GM21737 (cell line): Measurements from ENCODE around the gene NR4A3.

ENCODE experiments used
- ATAC-seq: cut with Tn5 transposase; IDR thresholded peaks from one replicate; pipeline ENCODE4 v1.9.1; 2021; ENCODE audit warnings: mild to moderate bottlenecking, moderate library complexity; ENCODE audit not compliant: unreplicated experiment

Gene NR4A3

GRCh38 chr9:99873531-99873930 is 51.8 kb downstream of the NR4A3 start:
- ATAC-seq = no peak

GRCh38 chr9:99873943-99874584 is 52.4 kb downstream of the NR4A3 start:
- no peak for ATAC-seq

GRCh38 chr9:99876190-99876589 is 54.5 kb downstream of the NR4A3 start:
- ATAC-seq = no peak

- no peak for ATAC-seq
These were observed 57.0 kb downstream of the NR4A3 start for GRCh38 chr9:99878651-99879050.

GRCh38 chr9:99881769-99882168 is 60.1 kb downstream of the NR4A3 start:
- no peak for ATAC-seq

- ATAC-seq = no peak
These were observed 64.1 kb downstream of the NR4A3 start for GRCh38 chr9:99885747-99886146.

GRCh38 chr9:99889120-99889519 is 67.4 kb downstream of the NR4A3 start:
- no peak for ATAC-seq

GRCh38 chr9:99894826-99895225 is 73.1 kb downstream of the NR4A3 start:
- no peak for ATAC-seq

- ATAC-seq = no peak
These were observed 73.8 kb downstream of the NR4A3 start for GRCh38 chr9:99895510-99895909.

- no peak for ATAC-seq
These were observed 74.4 kb downstream of the NR4A3 start for GRCh38 chr9:99896119-99896518.

- no peak for ATAC-seq
These were observed 81.7 kb downstream of the NR4A3 start for GRCh38 chr9:99903393-99903792.

- no peak for ATAC-seq
These were observed 84.2 kb downstream of the NR4A3 start for GRCh38 chr9:99905833-99906402.

- peak; percentile 79 for ATAC-seq
These were observed 84.9 kb downstream of the NR4A3 start, which contains the start of gene STX17 for GRCh38 chr9:99906403-99907207. Gene STX17, plus strand, starts transcription at chr9:99906654. Its CDS starts 8,586 bp downstream, at chr9:99915240.

GRCh38 chr9:99907208-99907532 is 85.5 kb downstream of the NR4A3 start:
- ATAC-seq = no peak

GRCh38 chr9:99911600-99911999 is 89.9 kb downstream of the NR4A3 start:
- no peak for ATAC-seq
